Activated CD8-positive, alpha-beta T cell treated with anti-CD3 and anti-CD28 coated beads for 36 hours (primary cell): Measurements from ENCODE around the gene S100A12. TPM values are rescaled to one million over a fixed set of nuclear protein-coding genes. Genes with fewer than 3 reads are reported as not detected.
A peak's percentile ranks its signal among the peaks of the same experiment; 100 is the strongest.

Experiments
- ATAC-seq: fragments of 200-7000 bp; cut with Tn5 transposase; one replicate; pipeline ENCODE4 v1.10.0; 2021; ENCODE audit warnings: mild to moderate bottlenecking, moderate library complexity
- CTCF ChIA-PET: fragments of 350-600 bp; sonication (Branson Sonifier 250); formaldehyde crosslinking; loops from one replicate; lab custom pipeline; 2021; ENCODE audit warnings: antibody characterized with exemption; lab: Charles Lee
- POLR2A ChIA-PET: fragments of 350-600 bp; sonication (Branson Sonifier 250); formaldehyde crosslinking; loops from one replicate; lab custom pipeline; 2021; ENCODE audit warnings: antibody characterized with exemption; lab: Charles Lee
- DNase-seq: peaks from one replicate; pipeline ENCODE4 v3.0.0-alpha.2; 2020
- H3K27ac Mint-ChIP-seq: one replicate; pipeline ENCODE4 v1.8.0; 2021; ENCODE audit warnings: mild to moderate bottlenecking, mixed read lengths
- H3K27me3 Mint-ChIP-seq: one replicate; pipeline ENCODE4 v1.8.0; 2021; ENCODE audit warnings: mixed read lengths
- H3K36me3 Mint-ChIP-seq: one replicate; pipeline ENCODE4 v1.8.0; 2021; ENCODE audit warnings: low read depth, mixed read lengths
- H3K4me1 Mint-ChIP-seq: one replicate; pipeline ENCODE4 v1.8.0; 2021; ENCODE audit warnings: low read depth, mixed read lengths
- H3K4me3 Mint-ChIP-seq: one replicate; pipeline ENCODE4 v1.8.0; 2021; ENCODE audit warnings: mild to moderate bottlenecking, moderate library complexity, mixed read lengths
- H3K9me3 Mint-ChIP-seq: one replicate; pipeline ENCODE4 v1.8.0; 2021; ENCODE audit warnings: mixed read lengths
- CTCF ChIP-seq: fragments of 200-600 bp; IDR thresholded peaks from one replicate; pipeline ENCODE4 v1.8.0; 2022; ENCODE audit warnings: antibody characterized with exemption, mild to moderate bottlenecking
- intact Hi-C: fragments of 100-400 bp; cut with micrococcal nuclease; formaldehyde crosslinking; loops from one replicate; pipeline ENCODE4 v1.10.0; 2022
- total RNA-seq, 2 experiments: library from RNA; stranded (reverse); gene quantifications; one replicate each; pipeline ENCODE4 v1.2.3, GENCODE V29; 2021

The S100A12 gene
- total RNA-seq, 2 experiments from 2014 or later: not detected

DNA sequence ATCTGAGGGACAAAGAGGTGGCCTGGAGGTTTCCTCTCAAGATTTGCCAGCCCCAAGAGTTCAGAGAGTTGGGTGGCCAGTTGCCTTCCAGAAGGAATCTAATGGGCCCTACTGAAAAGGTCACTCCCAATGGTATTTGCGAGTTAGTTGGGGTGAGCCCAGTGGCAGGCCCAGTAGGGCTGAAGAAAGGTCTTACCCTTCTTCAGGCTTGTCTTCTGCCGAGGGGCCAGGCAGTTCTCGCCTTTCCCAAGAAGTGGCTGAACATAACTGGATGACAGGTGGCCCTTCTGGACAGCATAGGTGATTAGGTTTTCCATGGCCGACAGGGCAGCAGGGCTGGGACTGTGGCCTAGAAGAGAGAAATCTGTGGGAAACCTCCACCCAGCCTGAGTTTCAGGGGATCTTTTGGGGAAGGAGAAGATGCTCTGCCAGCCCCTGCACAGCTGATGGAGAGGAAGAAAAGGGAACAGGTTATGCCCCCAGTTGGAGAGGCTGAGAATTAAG lies 33.9 kb downstream of the S100A12 start:
- no peak overlapping the region for H3K4me3 Mint-ChIP-seq
- TF ChIP-seq CTCF: no peak
- no peaks in the 10 kb centered on the region for H3K36me3 Mint-ChIP-seq
- intact Hi-C loops: no loop called here
- ChIA-PET POLR2A (no interaction called here), CTCF (interaction anchor here (6.4 kb wide), 1 partner anchor 13 kb away, joined by 35 read pairs; no protein-coding TSS in a partner anchor)
- DNase-seq (no peak), ATAC-seq (no peak)
- H3K27me3 Mint-ChIP-seq: peaks cover 15% of the 10 kb centered on the region
- H3K27ac Mint-ChIP-seq: no peak overlapping the region
- H3K4me1 Mint-ChIP-seq: peaks cover 45% of the 10 kb centered on the region
- H3K9me3 Mint-ChIP-seq: no peaks in the 10 kb centered on the region

- Mint-ChIP-seq H3K4me1 (peaks cover 33% of the 10 kb centered on the region), H3K36me3 (no peaks in the 10 kb centered on the region), H3K9me3 (no peaks in the 10 kb centered on the region), H3K4me3 (no peak overlapping the region), H3K27ac (peak overlapping the region; percentile 16), H3K27me3 (peaks cover 13% of the 10 kb centered on the region)
- intact Hi-C loops: no loop called here
- TF ChIP-seq CTCF: no peak
- no peak for ATAC-seq
- ChIA-PET CTCF (interaction anchor here (6.4 kb wide), 1 partner anchor 14 kb away, joined by 35 read pairs; no protein-coding TSS in a partner anchor), POLR2A (no interaction called here)
- no peak for DNase-seq
Measured at GRCh38 chr1:153340356-153340755, 35.1 kb downstream of the S100A12 start.

- peak; percentile 40 for DNase-seq
- TF ChIP-seq CTCF: no peak
- Mint-ChIP-seq H3K27ac (peak overlapping the region; percentile 16), H3K9me3 (no peaks in the 10 kb centered on the region), H3K4me1 (peaks cover 30% of the 10 kb centered on the region), H3K4me3 (no peak overlapping the region), H3K36me3 (no peaks in the 10 kb centered on the region), H3K27me3 (peaks cover 13% of the 10 kb centered on the region)
- intact Hi-C loops: no loop called here
- CTCF ChIA-PET: interaction anchor here (1.0 kb wide), 1 partner anchor 14 kb away, joined by 3 read pairs; no protein-coding TSS in a partner anchor
- ATAC-seq: peak; percentile 70
- POLR2A ChIA-PET: no interaction called here
Measured at GRCh38 chr1:153339802-153340201, 35.6 kb downstream of the S100A12 start.

DNA sequence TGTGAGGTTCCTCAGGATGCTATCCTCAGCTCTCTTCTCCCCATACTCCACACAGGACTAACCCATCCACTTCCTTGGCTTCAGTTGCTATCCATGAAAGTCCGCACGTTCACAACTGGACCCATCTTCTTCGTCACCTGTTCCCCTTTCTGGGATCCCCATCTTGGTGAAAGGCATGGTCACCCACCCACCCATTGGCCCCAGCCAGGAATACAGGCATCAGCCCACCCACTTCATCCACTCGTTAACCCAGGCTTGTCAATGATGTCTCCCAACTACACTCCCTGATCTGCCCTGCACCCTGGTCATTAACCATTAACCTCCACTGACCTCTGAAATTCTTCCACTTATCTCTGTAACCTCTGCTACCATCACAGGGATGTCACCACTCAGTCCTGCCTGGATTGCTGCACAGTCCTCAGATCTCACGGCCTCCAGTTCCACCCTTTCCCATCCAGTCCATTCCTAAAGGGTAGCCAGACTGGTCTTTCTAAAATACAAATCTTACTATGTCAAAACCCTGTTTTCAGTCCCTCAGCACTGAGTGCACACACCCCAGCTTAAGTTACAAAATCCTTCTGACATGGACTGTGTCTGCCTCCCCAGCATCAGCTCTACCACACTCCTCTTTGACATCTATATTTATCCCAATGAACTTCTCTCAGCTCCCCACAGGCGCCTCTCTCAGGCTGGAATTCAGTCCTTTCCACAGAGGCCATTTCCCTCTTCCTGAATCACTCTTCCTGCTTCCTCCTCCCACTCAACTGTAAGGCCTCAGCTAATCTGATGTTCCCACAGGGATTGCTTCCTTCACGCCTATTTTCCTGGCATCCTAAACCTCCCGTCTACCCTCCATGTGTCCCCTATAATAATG lies 37.2 kb downstream of the S100A12 start:
- ChIA-PET CTCF (interaction anchor here (1.2 to 2.3 kb wide), 4 partner anchors 13 to 156 kb away, joined by 3 to 9 read pairs (median 8); no protein-coding TSS in a partner anchor), POLR2A (no interaction called here)
- ATAC-seq (no peak), DNase-seq (no peak)
- no peaks in the 10 kb centered on the region for H3K36me3 Mint-ChIP-seq
- peaks cover 16% of the 10 kb centered on the region for H3K4me1 Mint-ChIP-seq
- no peak overlapping the region for H3K4me3 Mint-ChIP-seq
- TF ChIP-seq CTCF: no peak
- no peaks in the 10 kb centered on the region for H3K9me3 Mint-ChIP-seq
- peaks cover 10% of the 10 kb centered on the region for H3K27me3 Mint-ChIP-seq
- H3K27ac Mint-ChIP-seq: no peak overlapping the region
- intact Hi-C loops: no loop called here

- TF ChIP-seq CTCF: no peak
- Mint-ChIP-seq H3K36me3 (no peaks in the 10 kb centered on the region), H3K27me3 (peaks cover 4% of the 10 kb centered on the region), H3K9me3 (peaks cover under 1% of the 10 kb centered on the region), H3K27ac (no peak overlapping the region), H3K4me1 (peaks cover 16% of the 10 kb centered on the region), H3K4me3 (no peak overlapping the region)
- ChIA-PET CTCF (interaction anchor here (1.1 to 2.3 kb wide), 5 partner anchors 15 to 158 kb away, joined by 3 to 9 read pairs (median 8); no protein-coding TSS in a partner anchor), POLR2A (interaction anchor here (1.3 kb wide), 1 partner anchor 9 kb away, joined by 4 read pairs; no protein-coding TSS in a partner anchor)
- intact Hi-C loops: no loop called here
- ATAC-seq (no peak), DNase-seq (no peak)
Measured at GRCh38 chr1:153336650-153337049, 38.8 kb downstream of the S100A12 start.
